CD4-positive, alpha-beta T cell treated with Interleukin-6 at 100 ng/mL for 8 hours (primary cell): Measurements from ENCODE around the gene PSENEN.

Experiments
- DNase-seq: peaks from one replicate; pipeline ENCODE4 v3.0.0-alpha.2; 2020; ENCODE audit warnings: mixed read lengths, low spot score

PSENEN gene

DNA sequence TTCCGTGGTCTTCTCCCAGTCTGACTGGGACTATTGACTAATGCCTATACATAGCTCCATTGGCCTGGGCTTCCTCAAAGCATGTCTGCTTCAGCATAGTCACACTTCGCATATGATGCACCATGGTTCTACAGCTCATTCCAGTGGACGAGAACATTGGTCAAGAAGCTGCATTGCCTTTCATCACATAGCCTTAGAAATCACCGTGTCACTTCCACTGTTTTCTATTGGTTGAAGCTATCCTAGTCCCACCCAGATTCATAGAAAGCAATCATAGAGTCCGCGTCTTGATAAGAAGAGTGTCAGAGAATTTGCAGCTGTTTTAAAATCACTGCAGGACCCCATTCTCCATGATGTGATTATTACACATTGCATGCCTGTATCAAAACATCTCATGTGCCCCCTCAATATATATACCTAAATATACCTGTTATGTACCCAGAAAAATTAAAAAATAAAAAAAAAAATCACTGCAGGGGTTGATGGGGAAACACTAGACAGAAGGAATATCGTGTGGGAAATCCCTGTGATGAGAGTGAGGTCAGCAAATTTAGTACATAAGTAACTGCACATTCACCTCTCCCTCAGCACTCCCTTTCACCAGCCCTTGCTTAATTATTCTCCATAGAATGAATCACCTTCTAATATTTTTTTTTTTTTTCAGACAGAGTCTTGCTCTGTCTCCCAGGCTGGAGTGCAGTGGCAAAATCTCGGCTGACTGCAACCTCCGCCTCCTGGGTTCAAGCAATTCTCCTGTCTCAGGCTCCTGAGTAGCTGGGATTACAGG is 27.8 kb downstream of the PSENEN start:
- no peak for DNase-seq

GRCh38 chr19:35774274-35775045 is 29.0 kb downstream of the PSENEN start:
- no peak for DNase-seq

- DNase-seq: no peak
Measured at GRCh38 chr19:35775046-35775297, 29.5 kb downstream of the PSENEN start.

- peak; percentile 97 for DNase-seq
Measured at GRCh38 chr19:35775298-35776101, 30.0 kb downstream of the PSENEN start, which contains the start of gene ARHGAP33. Gene ARHGAP33, plus strand, starts transcription at chr19:35775564. Its CDS starts 95 bp downstream, at chr19:35775659.

DNA sequence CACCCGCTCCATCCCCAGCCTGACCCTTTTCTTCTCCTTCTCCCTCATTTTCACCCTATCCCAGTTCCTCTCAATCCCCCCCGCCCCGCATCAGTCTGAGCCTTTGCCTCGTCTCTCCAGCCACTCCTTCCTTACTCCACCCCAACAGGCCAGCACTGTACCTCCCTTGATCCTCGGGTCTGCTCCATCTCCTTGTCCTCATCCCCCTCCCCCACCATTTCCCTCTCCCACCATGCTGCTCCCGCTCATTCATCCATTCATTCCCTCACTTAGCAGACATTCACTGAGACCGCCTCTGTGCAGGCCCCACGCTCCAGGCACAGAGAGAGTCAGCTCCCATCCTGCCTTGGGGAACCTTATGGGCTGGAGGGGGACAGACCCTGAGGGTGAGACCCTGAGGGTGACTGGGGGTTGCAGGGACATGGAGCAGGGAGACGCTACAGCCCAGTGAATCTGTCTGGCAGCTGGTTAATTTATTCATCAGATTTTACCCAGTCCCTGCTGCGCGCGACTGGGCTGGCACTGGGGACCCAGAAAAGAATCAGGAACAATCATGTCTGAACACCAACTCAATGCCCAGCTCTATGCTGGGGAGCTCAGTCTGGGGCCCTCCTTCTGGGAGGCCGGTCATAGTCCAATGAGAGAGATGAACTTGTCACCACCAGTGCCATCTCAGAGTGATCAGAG is 30.8 kb downstream of the PSENEN start:
- DNase-seq: no peak

DNA sequence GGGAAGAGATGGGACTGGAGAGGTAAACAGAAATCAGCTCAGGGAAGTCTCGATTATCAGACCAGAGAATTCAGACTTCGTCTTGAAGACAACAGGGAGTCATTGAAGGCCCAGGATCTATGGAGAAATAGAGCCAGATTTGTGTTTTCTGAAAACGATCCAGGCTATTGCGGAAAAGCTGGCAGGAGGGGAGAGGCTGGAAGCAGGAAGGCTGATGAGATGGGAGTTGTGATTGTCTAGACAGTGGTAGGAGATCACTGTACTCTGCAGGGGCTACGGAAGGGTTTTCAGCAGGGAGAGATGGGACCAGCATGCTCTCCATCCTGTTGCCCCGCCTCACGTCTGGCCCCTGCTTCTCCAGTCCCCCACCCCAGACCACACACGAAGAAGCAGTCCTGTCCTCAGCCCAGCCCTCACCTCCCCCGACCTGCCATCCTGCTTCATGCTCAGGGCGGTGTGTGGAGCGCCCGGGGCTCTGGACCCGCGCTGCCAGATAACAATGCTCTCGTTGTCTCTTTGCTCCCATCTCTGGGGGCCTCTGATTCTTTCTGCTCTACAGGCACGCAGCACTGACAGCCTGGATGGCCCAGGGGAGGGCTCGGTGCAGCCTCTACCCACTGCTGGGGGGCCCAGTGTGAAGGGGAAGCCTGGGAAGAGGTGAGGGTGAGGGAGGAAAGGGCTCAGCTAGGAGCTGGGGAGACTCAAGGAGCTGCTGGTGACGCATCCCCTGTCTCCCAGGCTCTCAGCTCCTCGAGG is 31.8 kb downstream of the PSENEN start:
- DNase-seq: no peak

DNA sequence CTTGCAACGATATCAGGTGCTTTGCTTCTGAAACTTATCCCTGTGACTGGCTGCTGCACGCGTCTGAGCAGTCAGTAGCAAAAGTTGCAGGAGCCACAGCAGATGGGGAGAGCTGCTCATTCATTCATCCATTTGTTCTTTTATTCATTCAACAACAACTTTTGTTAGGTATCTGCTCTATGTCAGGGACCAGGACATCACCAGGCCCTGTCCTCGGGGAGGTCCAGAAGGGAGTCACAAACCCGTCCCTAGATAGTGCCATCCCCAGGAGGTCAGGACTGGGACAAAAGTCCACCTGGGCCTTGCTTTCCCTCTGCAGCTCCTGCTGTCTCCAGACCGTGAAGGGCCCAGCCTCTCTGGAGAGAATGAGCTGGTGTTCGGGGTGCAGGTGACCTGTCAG is 32.5 kb downstream of the PSENEN start:
- DNase-seq: no peak

DNA sequence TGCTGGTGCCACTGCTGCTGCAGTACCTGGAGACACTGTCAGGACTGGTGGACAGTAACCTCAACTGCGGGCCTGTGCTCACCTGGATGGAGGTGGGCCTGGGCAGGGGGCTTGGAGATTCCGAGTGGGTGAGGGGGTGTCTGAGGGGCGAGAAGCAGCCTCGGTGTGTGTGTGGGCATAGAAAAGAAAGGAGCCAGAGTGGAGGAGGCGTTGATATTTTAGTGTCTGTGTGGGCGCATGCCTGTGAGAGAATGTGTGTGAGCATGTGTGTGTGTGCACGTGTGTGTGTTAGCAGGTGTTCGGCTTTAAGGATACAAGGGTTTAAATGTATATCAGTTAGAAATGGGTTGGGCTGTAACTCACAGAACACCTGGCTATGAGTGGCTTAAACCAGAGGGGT is 33.6 kb downstream of the PSENEN start:
- no peak for DNase-seq

DNA sequence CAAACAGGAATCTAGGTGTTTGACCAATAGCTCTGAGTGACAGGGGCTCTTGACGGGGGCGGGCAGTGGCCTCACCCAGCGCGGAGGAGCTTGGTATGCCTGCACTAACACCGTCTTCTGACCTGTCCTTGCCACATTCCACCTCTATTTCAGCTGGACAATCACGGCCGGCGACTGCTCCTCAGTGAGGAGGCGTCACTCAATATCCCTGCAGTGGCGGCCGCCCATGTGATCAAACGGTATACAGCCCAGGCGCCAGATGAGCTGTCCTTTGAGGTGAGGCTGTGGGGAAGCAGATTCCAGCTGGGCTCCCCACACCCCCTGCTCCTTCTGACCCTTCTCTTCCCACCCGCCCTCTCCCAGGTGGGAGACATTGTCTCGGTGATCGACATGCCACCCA is 34.6 kb downstream of the PSENEN start:
- no peak for DNase-seq

DNA sequence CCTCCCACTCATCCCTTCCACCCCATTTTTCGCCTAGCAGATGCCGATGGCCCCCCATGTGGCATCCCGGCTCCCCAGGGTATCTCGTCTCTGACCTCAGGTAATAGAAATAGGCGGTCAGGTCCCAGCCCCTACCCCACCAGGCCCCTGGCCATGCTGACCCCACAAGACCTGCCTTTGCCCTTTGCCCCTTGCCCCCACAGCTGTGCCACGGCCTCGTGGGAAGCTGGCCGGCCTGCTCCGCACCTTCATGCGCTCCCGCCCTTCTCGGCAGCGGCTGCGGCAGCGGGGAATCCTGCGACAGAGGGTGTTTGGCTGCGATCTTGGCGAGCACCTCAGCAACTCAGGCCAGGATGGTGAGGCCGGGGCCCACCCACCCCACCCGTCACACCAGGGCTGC is 35.3 kb downstream of the PSENEN start:
- no peak for DNase-seq

DNA sequence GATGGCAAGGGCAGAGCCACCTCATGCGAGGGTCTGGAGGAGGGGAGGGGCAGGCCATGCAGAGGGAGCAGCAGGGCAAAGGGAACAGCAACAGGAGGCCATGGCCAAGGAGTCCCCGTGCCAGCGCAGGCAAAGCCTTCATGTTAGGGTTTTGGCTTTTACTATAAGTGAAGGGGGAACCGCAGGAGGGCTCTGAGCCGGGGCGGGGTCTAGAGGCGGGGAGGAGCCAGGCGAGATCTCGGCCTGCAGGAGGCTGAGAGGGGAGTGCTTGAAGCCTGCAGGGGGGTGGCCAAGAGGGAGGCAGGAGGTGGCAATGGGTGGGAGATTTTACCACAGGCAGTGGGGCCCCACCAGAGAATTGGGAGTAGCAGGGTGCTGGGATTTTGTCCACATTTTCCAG is 36.2 kb downstream of the PSENEN start:
- DNase-seq: no peak

DNA sequence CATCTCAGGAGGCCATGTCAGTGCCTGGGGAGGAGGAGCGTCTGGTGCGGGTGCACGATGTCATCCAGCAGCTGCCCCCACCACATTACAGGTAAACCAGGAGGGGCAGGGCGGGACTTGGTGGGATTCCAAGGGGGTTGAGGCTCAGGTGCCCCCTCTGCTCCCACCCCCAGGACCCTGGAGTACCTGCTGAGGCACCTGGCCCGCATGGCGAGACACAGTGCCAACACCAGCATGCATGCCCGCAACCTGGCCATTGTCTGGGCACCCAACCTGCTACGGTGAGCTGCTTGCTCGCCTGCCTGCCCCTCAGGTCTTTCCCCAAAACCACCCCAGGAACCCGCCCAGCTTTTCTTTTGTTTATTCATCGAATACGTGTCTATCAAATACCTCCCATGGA is 37.1 kb downstream of the PSENEN start:
- no peak for DNase-seq

DNA sequence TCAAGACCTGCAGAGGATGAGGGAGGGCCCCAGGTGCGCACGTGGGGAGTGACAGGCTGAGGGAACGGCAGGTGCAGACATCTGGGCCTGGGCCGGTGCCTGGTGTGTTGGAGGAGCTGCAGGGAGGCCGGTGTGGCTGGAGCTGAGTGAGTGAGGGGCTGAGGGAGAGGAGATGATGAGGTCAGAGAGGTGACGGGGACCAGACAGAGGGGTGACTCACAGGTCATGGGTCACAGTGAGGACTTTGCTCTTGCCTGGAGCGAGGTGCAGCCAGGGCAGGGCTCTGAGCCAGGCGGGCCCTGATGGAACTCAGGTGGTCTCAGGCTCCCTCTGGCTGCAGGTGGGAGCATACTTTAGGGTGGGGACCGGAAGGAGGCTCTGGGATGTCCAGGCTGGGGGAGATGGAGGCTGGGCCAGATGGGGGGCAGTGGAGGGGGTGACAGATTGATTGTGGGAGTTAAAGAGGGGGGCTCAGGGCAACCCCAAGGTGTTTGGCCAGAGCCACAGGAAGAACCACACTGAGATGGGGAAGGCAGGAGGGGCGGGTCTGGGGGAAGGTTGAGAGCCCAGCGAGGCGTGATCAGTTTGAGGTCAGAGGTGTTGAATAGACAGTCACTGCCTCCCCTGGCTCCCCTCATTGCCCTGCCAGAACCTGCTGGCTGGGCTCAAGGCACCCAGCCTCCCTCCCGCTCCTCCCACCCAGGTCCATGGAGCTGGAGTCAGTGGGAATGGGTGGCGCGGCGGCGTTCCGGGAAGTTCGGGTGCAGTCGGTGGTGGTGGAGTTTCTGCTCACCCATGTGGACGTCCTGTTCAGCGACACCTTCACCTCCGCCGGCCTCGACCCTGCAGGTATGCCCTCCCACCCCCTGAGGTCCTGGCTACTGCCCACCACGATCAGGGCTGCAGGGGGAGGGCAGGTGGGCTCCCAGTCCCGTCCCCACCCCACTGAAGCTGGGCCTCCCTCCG is 38.3 kb downstream of the PSENEN start:
- DNase-seq: no peak

- DNase-seq: no peak
Measured at GRCh38 chr19:35784503-35785338, 39.3 kb downstream of the PSENEN start.

DNA sequence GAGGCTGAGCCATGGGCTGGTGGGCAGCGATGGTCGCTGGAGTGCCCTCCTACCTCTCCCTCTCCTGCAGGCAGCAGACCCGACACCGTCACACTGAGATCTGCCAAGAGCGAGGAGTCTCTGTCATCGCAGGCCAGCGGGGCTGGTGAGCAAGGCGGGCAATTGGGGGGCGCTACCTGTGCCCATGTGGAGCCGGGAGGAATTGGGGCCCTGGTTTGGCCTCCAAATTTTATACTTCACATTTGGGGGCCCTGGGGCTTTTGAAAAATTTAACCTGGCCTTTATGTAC is 39.8 kb downstream of the PSENEN start:
- DNase-seq: no peak

- DNase-seq: no peak
Measured at GRCh38 chr19:35786299-35787160, 41.1 kb downstream of the PSENEN start.

GRCh38 chr19:35787227-35787799 is 41.9 kb downstream of the PSENEN start:
- no peak for DNase-seq
